ENCODE data around the gene PTPRO.

The PTPRO gene

DNA sequence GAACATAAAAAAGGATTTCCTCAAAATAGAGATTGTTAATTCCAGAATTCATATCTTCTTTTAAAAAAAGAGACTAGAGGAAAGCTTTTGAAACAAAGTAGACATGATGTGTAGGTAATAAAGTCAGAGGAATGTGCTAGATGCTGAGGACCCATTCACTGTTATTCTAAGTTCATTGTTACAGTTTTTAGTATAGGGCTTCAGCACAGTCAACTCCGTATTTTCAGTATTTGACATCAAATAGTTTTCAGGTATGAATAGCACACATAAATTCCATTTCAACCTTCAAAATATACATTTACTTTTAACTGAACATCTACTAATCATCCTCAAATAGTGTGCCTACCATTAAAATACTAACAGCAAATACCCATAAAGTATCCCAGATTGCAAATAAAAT lies 239.1 kb downstream of the PTPRO start:
- no peak for DNase-seq (ENCODE audit: low read depth)

DNA sequence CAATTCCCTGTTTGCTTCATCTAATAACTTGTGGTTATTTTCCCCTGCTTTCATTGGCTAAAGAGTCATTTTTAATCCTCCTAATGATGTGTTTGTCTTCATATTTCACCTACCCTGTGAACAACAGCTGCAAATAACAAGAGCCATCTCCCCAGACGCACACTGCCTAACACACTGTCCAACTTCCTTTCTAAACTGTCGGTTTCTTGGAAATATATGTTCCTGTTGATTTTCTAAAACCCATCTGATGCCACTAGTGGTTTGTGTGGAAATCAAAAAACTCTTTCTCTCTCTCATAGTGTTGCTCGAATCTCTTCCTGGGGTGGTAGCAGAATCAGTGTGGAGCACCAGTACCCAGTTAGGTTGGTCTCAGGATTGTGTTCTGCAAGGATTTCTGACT lies 240.0 kb downstream of the PTPRO start:
- no peak for DNase-seq (ENCODE audit: low read depth)

DNA sequence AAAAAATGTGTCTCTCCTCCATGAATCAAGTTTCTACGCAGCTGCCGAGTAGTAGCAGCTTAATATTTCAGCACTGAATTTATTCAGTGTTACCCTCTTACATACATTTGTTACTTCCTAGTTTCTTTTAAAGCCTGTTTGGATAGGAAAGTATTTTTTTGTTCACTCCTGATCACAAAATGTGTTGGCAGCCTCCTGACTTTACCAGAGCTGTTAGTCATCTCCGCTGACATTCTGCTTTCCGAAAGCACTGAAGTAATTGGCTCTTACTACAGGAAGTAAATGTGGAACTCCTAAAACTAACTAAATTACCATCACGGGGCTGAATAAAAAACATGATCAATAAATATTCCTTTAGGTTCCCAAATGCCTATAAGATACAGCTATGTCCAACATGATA lies 241.4 kb downstream of the PTPRO start:
- DNase-seq (ENCODE audit: low read depth) = no peak

DNA sequence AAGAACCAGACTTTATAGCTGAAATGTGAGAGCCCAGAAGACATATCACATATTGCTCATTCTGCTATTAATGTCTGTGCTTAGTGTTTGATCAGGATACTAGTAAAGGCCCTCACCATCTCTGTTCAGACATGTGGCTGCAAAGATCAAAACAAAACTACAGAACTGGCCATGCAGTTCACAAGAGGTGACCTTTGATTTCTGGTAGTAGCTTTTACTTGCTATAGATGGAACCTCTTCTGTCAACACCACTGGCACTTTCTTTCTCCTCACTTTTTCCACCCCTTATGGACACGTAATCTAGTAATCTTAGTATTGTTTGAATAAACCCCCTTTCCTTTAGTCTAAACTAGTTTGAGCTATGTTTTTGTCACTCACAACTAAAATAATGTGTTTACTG lies 252.0 kb downstream of the PTPRO start:
- DNase-seq (ENCODE audit: low read depth) = no peak

DNA sequence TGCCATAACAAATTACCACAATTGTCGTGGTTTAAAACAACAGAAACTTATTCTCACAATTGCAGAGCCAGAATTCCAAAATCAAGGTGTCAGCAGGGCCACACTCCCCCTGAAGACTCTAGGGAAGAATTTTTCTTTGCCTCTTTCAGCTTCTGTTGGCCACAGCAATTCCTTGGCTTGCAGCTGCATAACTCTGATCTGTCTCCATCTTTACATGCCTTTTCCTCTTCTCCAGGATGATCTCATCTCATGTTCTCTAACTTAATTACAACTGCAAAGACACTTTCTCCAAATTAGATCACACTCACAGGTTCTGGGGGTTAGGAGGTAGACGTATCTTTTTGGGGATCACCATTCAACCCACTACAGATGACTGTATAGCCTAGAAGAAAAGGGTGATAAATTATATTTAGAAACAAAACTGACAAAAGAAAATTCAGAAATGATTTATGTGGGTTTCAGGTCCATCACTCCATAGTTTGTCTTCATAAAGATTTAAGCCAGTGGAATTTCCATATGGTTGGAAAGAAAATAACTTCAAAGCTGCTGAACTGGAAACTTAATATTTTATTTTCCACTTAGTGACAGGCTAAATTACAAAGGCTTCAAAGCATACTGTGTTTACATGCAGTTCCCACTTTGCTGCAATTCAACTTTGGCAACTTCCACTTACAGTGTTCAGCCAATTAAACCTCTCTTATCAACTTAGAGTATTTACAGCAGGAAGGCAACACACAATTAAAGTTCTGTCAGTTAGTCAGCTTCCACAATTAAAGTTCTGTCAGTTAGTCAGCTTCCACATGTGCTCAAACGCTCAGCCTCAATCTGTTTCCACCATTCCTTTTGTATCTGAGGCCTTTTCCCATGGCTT lies 253.6 kb downstream of the PTPRO start:
- no peak for DNase-seq (ENCODE audit: low read depth)

DNA sequence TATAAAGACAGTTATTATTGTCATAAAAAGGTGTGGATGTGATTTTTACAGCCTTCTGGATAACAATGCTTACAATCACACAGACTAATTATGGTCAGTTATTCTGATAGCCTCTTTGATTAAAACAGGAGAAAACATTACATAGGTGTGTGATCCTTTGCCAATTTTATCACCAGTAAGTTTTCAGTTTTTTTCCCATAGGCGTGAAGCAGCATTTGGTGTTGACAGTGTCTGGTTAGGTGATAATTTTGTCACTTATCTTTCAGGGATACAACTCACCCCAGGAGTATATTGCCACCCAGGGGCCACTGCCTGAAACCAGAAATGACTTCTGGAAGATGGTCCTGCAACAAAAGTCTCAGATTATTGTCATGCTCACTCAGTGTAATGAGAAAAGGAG lies 258.1 kb downstream of the PTPRO start:
- no peak for DNase-seq (ENCODE audit: low read depth)

DNA sequence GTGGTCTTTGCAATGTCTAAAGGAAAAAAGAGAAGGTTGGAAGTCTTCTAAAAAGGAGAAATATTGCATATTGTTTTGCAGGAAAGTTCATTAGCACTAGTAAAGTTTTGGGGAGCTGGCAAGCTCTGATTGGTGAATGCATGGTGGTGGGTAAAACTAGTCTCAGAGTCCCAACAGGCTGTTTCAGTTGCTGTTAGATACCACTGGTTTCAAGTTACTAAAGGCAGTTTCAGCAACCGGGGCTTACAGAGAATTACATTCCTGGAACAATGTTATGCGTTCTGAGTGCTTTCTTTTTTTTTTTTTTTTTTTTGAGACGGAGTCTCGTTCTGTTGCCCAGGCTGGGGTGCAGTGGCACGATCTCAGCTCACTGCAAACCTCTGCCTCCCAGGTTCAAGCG lies 258.7 kb downstream of the PTPRO start:
- no peak for DNase-seq (ENCODE audit: low read depth)

DNA sequence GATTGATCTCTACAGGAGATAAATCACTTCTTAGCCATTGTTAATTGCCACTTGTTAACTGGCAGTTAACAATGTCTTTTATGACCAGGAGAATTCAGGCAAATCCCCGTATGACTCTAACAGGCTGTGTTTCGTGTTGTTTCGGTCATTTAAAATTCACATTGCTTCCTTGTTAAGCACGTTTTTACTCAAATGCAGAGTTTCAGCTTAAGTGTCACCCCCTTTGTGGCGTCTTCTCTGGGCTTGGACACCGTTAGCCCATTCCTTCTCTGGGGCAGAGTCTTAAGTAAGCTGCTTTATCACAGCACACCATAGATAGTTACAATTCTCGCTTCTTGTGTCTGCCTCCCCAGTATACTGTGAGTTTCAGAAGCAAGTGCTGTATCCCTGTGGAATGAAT lies 261.5 kb downstream of the PTPRO start:
- no peak for DNase-seq (ENCODE audit: low read depth)

DNA sequence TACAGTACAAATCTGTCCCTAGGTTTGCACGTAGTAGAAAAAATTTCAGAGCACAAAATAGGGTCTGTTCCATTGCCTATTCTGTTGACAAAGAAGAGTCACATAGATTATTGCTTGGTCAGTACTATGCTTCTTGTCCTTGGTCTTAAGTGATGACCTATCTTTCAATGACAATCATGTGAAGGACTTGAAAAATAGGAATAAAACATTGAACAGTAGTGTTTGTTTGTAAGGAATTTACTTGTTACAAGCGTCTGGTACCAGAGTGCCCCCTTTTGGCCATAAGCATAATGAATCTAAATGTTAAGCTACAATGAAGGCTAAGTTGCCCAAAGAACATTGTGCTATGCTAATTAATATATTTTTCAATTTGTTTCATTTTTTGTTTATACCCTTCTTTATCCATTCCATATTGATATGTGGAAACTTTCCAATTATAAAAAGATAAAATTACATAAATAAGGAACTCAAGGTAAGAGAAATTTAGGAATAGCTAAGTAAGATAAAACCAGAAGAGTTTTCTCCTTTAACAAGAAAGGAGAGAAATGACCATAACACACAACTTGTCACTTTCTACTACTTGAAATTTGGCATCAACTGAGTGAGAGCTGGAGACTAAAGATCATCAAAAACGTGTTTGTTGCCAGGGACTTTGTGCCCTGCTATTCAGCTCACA lies 262.2 kb downstream of the PTPRO start:
- DNase-seq (ENCODE audit: low read depth) = no peak

DNA sequence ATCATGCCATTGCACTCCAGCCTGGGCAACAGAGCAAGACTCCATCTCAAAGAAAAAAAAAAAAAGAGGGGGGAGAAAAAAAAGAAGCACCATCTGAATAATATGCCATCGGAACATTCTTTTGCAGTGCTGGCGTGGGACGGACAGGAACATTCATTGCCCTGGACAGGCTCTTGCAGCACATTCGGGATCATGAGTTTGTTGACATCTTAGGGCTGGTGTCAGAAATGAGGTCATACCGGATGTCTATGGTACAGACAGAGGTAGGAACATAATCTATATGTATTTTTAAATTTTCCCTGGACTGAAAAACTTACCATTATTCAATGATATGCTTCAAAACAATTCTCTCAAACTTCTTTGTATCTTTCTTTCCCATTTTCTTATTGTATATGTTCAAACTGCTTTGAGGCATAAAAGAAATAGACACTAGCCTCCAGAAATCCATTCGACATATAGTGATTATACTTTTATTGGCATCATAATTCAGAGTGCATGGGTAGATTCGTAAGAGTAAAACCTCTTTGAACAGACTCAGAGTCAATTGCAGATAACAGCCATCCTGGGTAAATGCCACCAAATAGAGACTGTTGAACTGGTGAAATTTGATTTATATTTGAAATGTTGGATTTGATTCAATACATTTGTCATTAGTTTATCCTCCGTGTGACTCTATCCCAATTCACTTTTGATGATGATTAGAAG lies 267.2 kb downstream of the PTPRO start:
- no peak for DNase-seq (ENCODE audit: low read depth)

DNA sequence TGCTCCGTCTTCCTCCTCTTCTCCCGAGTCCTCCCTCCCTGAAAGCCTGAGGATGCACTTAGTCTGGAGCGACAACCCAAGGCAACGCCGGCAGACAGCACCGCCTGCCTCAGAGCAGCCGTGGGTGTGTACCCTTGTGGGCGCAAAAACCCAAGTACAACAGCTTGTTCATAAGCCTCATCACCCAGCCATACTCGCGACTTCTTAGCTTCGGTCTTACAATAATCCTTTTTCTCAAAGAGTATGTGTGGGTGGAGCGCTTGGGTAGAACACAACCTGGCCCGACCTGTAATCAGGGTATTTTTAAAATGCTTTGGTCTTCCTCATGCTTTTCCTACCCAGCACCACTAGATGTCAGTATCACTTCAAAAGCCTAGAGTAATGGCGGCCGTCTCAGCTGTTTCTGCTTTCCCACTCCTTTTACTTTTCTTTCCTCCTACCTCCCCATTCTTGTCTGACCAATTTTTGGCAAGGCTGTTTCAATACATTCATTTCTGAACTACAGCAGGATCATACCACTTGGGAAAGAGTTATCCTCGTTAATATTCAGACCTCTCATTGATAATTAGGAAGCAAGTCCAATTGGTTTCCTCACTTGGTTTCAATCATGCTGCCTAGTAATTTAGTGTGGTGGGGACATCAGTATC lies 268.0 kb downstream of the PTPRO start:
- DNase-seq (ENCODE audit: low read depth) = peak; percentile 16

DNA sequence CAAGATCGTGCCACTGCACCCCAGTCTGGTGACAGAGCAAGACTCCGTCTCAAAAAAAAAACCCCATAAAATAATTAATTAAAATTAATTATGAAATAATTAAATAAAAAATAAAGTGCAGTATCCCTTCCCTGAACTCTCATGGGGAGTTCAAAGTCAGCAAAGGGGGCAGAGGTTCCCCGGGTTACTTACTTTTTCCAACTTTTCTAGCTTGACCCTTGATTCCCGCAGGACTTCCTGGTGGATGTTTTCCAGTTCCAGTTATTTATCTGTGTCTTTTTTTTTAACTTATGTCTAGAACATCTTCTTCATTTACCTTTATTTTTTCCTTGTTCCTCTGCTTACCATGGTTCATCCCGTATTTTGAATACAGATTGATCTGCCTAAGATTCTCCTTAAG lies 269.5 kb downstream of the PTPRO start:
- no peak for DNase-seq (ENCODE audit: low read depth)

DNA sequence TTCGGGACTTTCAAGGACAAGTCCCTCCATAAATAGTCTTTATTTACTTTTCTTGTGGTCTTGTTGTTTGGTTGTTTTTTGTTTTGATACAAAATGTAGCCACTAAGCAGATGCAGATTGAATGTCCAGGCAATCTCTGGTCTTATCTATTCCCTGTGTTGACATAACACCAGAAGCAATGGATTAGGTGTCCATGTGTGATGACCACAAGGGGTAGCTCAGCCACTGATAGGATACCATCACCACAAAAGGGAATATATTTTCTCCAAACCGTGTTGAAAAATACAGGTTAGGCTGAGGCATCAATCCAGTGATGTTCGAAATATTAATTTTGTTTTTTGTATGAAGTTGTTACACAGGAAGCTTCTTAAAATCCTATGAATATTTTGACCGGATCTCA lies 270.6 kb downstream of the PTPRO start:
- DNase-seq (ENCODE audit: low read depth) = no peak

DNA sequence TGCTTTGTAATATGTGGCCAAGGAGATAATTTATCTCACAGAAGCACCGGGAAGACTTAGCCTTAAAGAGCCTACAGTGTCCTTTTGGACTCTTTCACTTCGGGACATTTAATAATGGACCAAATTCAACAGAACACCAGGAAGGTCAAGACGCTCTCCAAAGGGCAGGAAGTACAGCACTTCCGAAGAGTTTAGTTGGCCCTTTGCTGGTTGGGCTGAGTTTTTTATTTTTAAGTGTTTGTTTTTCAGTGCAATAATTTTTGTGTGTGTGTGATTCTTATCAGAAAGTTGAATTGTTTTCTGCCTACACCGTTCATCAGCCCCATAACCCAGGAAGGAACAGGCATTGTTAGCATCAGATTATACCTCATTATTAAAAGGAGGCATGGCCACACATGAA lies 273.9 kb downstream of the PTPRO start:
- no peak for DNase-seq (ENCODE audit: low read depth)

DNA sequence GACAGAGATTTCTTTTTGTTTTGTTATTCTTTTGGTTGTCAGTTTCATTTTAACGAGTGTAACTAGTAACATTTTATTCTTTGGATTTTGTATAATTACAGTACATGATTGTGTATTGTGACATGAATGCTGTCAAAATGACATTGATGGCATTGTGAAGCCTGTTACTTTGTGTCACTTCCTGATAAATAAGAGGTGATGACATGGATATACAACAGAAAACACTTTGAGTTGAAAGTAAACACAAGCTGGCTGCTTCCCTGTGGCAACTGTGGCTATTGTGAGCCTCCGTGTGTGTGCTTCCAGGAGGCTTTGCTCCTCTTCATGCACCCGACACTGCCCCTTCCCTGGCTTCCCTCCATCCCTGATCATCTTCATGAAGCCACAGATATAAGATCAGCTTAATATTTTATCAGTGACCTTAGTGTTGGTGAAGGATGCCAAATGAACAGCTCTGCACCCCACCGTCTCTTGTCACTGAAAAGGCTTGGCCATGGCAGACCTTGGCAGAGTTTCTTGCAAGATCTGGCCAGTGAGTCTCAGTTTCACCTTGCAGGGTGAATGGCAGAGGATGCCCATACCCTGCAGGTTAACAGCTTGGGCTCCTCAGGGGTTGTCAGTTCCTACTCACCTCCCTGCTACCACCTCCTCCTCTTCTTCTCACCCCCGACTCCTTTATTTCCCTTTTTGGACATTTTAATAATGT lies 275.0 kb downstream of the PTPRO start:
- DNase-seq (ENCODE audit: low read depth) = no peak

DNA sequence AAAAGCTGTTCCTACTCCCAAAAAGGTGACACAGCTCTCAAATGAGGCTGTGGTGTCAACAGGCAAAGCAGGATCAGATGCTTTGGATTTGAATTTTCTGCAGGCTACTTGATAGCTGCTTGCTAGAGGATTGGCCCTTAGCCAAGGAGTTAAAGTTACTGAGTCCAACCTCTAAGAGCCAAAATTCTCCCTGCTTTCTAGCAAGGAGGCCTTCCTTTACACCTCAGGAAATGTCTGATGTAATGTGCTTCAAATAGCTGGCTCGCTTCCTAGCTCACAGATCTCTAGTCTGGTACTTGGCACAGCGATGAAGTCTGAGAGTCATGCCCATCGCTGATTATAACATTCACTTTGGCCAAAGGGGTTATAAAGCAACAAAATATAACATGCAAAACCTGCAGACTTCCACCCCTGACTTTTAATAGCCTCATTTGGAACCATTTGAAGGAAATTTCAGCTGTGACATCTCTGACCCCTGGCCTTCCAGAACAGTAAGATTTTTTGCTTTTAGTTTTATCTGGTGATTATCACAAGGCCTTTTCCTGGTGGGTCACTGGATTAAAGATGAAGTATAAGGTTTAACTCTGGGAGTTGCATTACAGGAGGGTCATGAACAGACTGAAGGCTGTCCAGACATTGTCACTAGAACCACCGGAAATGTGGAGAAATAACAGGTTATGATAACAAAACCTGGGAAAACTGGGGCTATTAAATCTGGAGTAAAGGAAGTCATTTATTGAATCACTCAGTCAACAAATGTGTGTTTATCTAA lies 277.1 kb downstream of the PTPRO start:
- no peak for DNase-seq (ENCODE audit: low read depth)

DNA sequence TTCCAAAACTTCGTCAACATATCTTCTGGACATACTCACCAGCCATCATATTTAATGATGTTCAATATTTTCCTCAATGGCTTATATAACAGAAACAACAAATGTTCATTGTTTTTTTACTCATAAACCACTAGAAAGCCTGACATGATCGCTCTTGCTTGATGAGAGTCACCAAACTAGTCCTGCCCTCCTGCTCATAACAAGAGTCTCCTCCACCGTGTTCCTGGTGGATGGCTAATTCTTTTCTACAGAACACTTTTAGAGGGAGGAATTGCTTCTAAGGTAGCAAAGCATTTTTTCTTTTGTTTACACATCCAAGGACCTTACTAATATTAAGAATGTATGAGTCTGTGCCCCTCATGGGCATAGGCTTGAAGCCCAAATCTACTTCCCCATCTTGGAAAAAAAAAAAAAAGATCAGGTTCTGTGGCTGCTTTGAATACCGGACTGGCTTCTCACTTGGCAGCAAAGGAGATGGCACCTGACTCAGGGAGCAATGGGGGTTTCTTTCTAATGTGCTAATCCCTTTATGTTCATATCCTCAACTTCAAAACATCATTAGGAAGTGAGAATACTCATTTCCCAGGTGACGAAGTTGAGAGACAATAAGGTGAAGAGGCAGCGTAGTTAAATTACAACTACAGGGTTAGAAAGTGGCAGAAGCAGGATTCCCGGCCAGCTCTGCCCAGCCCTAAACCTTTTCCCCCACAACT lies 278.1 kb downstream of the PTPRO start:
- DNase-seq (ENCODE audit: low read depth) = no peak

DNA sequence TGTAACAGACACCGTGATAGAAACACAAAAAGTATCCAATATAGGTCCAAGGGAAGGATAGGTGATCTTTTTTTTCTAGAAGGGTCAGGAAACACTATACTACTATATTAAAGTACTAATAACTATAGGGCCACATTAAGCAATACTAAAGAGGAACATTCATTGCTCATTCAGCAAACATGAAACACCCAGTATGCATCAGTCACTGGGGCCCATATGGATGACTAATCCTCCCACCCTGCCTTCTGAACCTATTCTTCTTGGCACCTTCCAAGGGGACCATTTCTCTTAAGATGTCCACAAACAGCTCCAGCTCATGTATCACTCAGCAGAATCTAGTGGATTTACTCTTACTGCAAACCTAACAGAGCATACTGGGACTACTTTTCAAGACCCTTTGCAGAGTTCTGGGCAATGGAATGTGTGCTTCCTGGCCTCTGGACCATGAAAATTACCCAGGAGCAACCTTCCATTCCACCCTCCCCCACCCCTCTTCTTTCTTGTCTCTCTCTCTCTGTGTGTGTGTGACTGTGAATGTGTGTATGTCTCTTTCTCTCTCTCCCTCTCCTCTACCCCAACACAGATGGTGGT lies 279.0 kb downstream of the PTPRO start:
- no peak for DNase-seq (ENCODE audit: low read depth)

DNA sequence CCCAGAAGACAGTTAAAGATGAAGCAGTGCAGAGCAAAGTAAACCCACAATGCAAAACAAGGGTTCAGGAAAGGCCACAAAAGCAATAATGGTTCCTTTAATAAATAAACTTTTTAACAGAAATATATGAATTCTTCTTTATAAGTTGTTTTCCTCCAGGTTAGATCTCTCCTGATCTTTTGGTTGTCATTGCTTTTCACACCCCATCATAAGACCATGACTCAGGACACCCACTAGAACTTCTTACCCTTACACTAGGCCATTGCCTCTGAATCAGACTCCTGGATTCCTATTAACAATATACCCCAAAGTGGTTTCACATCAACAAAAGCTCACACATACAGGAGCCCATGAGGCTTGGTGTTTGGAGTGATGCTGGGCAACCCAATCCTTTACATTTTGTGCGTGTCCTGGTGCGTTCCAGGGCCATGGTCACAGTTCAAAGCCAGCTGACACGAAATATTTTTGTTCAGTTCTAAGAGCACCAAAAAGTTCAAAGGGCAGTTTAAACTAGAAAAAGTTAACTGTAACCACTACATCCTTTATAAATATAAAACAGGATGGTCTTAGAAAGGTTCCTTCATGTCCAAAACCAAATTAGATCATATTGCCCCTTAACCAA lies 279.9 kb downstream of the PTPRO start:
- DNase-seq (ENCODE audit: low read depth) = no peak
